ENCODE data around the gene PDGFC.

PDGFC gene

GRCh38 chr4:156974264-156974663 lies 2.7 kb upstream of the PDGFC start:
- DNase-seq (ENCODE audit: low read depth in 2 of 2), result peak; percentile 53 to 59

GRCh38 chr4:156972379-156973015 lies 898 bp upstream of the PDGFC start:
- DNase-seq (ENCODE audit: low read depth in 2 of 2), result no peak

GRCh38 chr4:156971165-156971675 lies 379 bp downstream of the PDGFC start:
- DNase-seq (ENCODE audit: low read depth in 2 of 2), result no peak

GRCh38 chr4:156970501-156971164 lies 966 bp downstream of the PDGFC start:
- DNase-seq (ENCODE audit: low read depth in 2 of 2), result peak in 1 of 2 experiments; percentile 37

GRCh38 chr4:156969911-156970310 lies 1.7 kb downstream of the PDGFC start:
- DNase-seq (ENCODE audit: low read depth in 2 of 2), result no peak

- no peak for DNase-seq (ENCODE audit: low read depth in 2 of 2)
Observed at GRCh38 chr4:156969101-156969500, 2.5 kb downstream of the PDGFC start.

GRCh38 chr4:156968479-156968984 lies 3.1 kb downstream of the PDGFC start:
- peak; percentile 52 to 60 for DNase-seq (ENCODE audit: low read depth in 2 of 2)

GRCh38 chr4:156966836-156967235 lies 4.8 kb downstream of the PDGFC start:
- no peak for DNase-seq (ENCODE audit: low read depth in 2 of 2)

GRCh38 chr4:156963419-156963818 lies 8.2 kb downstream of the PDGFC start:
- no peak for DNase-seq (ENCODE audit: low read depth in 2 of 2)

GRCh38 chr4:156962528-156962974 lies 9.0 kb downstream of the PDGFC start:
- DNase-seq (ENCODE audit: low read depth in 2 of 2), result peak; percentile 51 to 59

- DNase-seq (ENCODE audit: low read depth in 2 of 2), result no peak
Observed at GRCh38 chr4:156962058-156962358, 9.6 kb downstream of the PDGFC start.

GRCh38 chr4:156961196-156962057 lies 10.2 kb downstream of the PDGFC start:
- no peak for DNase-seq (ENCODE audit: low read depth in 2 of 2)

- DNase-seq (ENCODE audit: low read depth in 2 of 2), result peak; percentile 56 to 65
Observed at GRCh38 chr4:156959298-156959702, 12.3 kb downstream of the PDGFC start.

GRCh38 chr4:156958276-156959074 lies 13.1 kb downstream of the PDGFC start:
- DNase-seq (ENCODE audit: low read depth in 2 of 2), result no peak

- no peak for DNase-seq (ENCODE audit: low read depth in 2 of 2)
Observed at GRCh38 chr4:156957556-156957955, 14.0 kb downstream of the PDGFC start.

GRCh38 chr4:156956826-156957368 lies 14.7 kb downstream of the PDGFC start:
- DNase-seq (ENCODE audit: low read depth in 2 of 2), result no peak

- DNase-seq (ENCODE audit: low read depth in 2 of 2), result no peak
Observed at GRCh38 chr4:156956359-156956758, 15.2 kb downstream of the PDGFC start.

GRCh38 chr4:156954587-156954986 lies 17.0 kb downstream of the PDGFC start:
- no peak for DNase-seq (ENCODE audit: low read depth in 2 of 2)

GRCh38 chr4:156953951-156954350 lies 17.6 kb downstream of the PDGFC start:
- DNase-seq (ENCODE audit: low read depth in 2 of 2), result no peak

- DNase-seq (ENCODE audit: low read depth in 2 of 2), result no peak
Observed at GRCh38 chr4:156953001-156953400, 18.6 kb downstream of the PDGFC start.

GRCh38 chr4:156952078-156952759 lies 19.4 kb downstream of the PDGFC start:
- no peak for DNase-seq (ENCODE audit: low read depth in 2 of 2)
